Measurements from ENCODE around the gene CXCL12. TPM values are rescaled to one million over a fixed set of nuclear protein-coding genes. Genes with fewer than 3 reads are reported as not detected.

Gene CXCL12
- total RNA-seq, 4 donors from 2014 or later, result 6.8 to 28.4 (median 13.7) TPM

DNA sequence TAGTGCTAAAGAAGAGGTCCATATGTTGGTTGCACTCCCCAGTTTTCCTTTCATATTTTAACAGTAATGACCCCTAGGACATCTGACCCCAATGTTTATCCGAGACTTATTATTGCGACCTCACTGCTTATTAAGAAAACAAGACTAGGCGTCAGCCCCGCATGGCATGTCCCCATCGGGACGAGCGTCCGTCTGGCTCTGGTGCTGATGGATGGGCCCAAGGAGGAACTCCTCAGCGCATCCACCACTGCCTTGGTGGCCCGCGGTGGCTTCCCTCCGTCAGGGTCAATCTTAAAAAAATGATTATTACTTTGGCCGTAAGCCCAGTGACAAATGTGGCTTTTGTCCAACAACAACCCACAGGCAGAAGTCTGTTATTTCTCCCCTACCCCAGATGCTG lies 40.1 kb upstream of the CXCL12 start:
- intact Hi-C loops (cut with DNase I), result no loop called here
- H3K27me3 ChIP-seq, result no peaks in the 10 kb centered on the region
- no peaks in the 10 kb centered on the region for H3K36me3 ChIP-seq
- TF ChIP-seq, protein P1, sequence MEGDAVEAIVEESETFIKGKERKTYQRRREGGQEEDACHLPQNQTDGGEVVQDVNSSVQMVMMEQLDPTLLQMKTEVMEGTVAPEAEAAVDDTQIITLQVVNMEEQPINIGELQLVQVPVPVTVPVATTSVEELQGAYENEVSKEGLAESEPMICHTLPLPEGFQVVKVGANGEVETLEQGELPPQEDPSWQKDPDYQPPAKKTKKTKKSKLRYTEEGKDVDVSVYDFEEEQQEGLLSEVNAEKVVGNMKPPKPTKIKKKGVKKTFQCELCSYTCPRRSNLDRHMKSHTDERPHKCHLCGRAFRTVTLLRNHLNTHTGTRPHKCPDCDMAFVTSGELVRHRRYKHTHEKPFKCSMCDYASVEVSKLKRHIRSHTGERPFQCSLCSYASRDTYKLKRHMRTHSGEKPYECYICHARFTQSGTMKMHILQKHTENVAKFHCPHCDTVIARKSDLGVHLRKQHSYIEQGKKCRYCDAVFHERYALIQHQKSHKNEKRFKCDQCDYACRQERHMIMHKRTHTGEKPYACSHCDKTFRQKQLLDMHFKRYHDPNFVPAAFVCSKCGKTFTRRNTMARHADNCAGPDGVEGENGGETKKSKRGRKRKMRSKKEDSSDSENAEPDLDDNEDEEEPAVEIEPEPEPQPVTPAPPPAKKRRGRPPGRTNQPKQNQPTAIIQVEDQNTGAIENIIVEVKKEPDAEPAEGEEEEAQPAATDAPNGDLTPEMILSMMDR (IDR thresholded peaks at IDR 0.05), result no peak
- TF ChIP-seq POLR2A (IDR thresholded peaks at IDR 0.05), result no peak
- DNase-seq, result no peak
- no peak overlapping the region for H3K27ac ChIP-seq
- no peak overlapping the region for H3K4me3 ChIP-seq
- no peaks in the 10 kb centered on the region for H3K4me1 ChIP-seq
- 59 to 75% methylated on average over 12 to 13 of the region's 13 CpGs for WGBS, 2 donors
- no peaks in the 10 kb centered on the region for H3K9me3 ChIP-seq

DNA sequence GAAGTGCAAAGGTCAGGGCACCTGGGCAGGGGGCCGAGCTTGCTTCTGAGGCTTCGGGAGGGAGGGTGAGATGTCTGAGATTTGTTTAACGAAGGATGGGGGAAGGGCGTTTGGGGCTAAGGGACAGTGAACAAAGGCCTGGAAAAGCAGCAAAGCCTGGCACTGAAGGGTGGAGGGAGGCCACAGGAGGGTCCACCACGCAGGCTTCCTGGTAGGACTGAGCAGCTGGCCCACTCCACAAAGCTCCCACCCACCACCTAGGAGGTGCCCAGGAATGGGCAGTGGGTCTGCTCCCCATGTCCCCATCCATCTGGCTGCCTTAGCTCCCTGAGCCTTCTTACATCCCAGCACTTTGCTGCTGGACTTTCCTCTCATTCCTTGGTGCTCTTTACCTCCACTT lies 39.4 kb upstream of the CXCL12 start:
- TF ChIP-seq POLR2A (IDR thresholded peaks at IDR 0.05), result no peak
- TF ChIP-seq, protein P1 (IDR thresholded peaks at IDR 0.05), result no peak
- no peak for DNase-seq
- Histone ChIP-seq H3K27me3 (no peaks in the 10 kb centered on the region), H3K27ac (no peak overlapping the region), H3K4me3 (no peak overlapping the region), H3K4me1 (no peaks in the 10 kb centered on the region), H3K9me3 (no peaks in the 10 kb centered on the region), H3K36me3 (no peaks in the 10 kb centered on the region)
- WGBS, 2 donors, result 31 to 54% methylated on average over 4 to 5 of the region's 5 CpGs
- intact Hi-C loops (cut with DNase I), result no loop called here

DNA sequence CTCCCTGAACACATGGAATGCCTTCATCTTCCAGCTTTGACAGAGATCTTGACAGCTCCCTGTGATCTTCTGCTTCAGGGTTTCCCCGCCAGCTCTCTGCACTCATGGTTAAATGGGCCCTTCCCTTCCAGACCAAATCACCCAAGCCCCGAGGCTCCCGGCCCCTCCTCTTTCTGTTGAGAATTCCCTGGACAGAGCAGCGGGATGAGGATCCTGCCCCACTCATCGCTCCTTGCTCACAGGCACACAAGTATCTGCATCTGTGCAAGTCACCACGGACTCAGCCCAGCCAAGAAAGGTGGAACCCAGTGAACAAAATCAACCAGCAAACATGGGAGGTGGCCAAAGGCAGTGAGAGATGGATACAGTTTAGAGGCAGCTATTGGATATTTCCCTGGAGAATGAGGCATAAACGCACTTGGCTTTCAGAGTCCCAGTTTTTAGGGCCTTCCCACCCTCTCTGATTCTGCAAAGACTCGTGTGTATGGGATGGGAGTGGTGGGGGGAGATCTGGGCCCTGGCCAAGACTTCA lies 37.7 kb upstream of the CXCL12 start:
- DNase-seq, result no peak
- intact Hi-C loops (cut with DNase I), result no loop called here

DNA sequence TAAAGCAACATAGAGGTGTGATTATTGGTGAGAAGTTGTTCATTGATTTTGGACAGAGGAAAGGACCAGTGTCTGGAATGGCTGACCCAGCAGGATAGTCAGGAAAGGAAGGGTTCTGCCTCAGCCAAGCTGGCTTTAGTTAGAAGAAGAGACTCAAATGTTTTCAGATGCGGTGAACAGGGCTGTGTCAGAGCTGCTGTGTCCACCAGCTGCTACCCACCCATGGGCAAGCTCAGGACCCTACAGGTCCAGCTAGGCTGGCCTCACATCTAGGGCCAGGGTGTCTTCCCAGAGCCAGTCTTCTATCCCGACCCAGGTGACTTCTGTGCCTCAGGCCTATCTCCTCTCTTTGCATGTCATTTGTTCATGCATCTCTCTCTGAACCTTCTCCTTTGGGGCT lies 37.3 kb upstream of the CXCL12 start:
- H3K27me3 ChIP-seq, result no peaks in the 10 kb centered on the region
- intact Hi-C loops (cut with DNase I), result no loop called here
- TF ChIP-seq, protein P1 (IDR thresholded peaks at IDR 0.05), result no peak
- no peak for TF ChIP-seq POLR2A (IDR thresholded peaks at IDR 0.05)
- no peaks in the 10 kb centered on the region for H3K36me3 ChIP-seq
- no peak overlapping the region for H3K4me3 ChIP-seq
- peaks cover 0 to 2% (median 0%) of the 10 kb centered on the region in 3 donors for H3K4me1 ChIP-seq
- DNase-seq, result no peak
- no peak overlapping the region for H3K27ac ChIP-seq
- WGBS, 2 donors, result 72 to 100% methylated on average over 2 of the region's 2 CpGs
- H3K9me3 ChIP-seq, result no peaks in the 10 kb centered on the region

More for the DNA sequence above, 37.7 kb upstream of the CXCL12 start:
- Histone ChIP-seq H3K27ac (no peak overlapping the region), H3K9me3 (no peaks in the 10 kb centered on the region), H3K36me3 (no peaks in the 10 kb centered on the region), H3K4me1 (no peaks in the 10 kb centered on the region), H3K4me3 (no peak overlapping the region), H3K27me3 (no peaks in the 10 kb centered on the region)
- 52 to 55% methylated on average over 3 to 6 of the region's 8 CpGs for WGBS, 2 donors
- no peak for TF ChIP-seq POLR2A (IDR thresholded peaks at IDR 0.05)
- TF ChIP-seq, protein P1 (IDR thresholded peaks at IDR 0.05), result no peak

DNA sequence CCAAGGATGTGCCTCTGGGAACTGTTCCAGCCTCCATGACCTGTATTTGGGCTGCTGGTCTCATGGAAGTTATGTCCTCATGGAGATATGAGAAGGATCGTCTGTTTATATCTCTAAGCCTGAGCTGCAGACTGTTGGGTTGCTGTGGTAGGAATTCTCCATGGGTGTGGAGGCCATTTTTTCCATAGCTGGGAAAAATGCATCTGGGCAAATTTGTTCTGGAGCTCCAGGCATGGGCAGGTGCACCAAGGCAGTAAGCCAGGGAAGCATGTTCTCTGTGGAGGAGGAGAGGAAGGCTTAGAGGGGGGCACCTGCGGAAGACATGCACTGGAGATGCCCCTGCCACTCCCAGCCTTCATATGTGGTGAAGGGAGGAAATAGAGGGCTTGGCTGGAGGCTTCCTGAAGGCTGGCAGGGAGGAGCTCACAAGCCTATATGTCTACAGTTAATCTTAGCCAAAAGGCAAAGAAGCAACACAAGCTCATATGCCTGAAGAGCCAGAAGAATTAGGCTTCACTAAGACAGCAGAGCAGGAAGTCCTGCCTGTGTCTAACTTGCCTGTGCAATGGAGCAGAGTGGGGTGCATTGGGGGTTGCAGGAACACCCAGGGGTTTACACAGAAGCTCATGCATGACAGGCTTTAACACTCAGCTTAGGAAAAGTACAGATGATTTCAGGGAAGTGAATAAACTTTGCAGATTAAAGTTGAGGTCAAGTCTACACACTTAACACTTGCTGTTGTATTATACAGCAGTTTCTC lies 35.1 kb upstream of the CXCL12 start:
- Histone ChIP-seq H3K36me3 (no peaks in the 10 kb centered on the region), H3K27me3 (no peaks in the 10 kb centered on the region), H3K4me3 (no peak overlapping the region), H3K9me3 (no peaks in the 10 kb centered on the region), H3K4me1 (peaks cover 0 to 9% (median 0%) of the 10 kb centered on the region in 3 donors), H3K27ac (no peak overlapping the region)
- intact Hi-C loops (cut with DNase I), result no loop called here
- WGBS, 2 donors, result 59 to 69% methylated on average over 2 of the region's 2 CpGs
- no peak for DNase-seq
- TF ChIP-seq, protein P1 (IDR thresholded peaks at IDR 0.05), result no peak
- no peak for TF ChIP-seq POLR2A (IDR thresholded peaks at IDR 0.05)

Data from esophagus squamous epithelium (tissue), 5 donors.